HEK293T (cell line): ENCODE results near the gene FBP1.
"Not testable (repeated sequence)": the region's sequence is repeated elsewhere in the genome, so short reads cannot be mapped to it uniquely, and the experiment has no call there.

Experiments
- CTCF ChIA-PET: fragments of 350-600 bp; formaldehyde crosslinking; extraction: SDS; loops from one replicate; lab custom pipeline; 2021; ENCODE audit warnings: antibody characterized with exemption, inconsistent platforms; lab: Yijun Ruan, JAX
- POLR2A ChIA-PET: fragments of 350-600 bp; formaldehyde crosslinking; extraction: SDS; loops from one replicate; lab custom pipeline; 2020; ENCODE audit warnings: antibody characterized with exemption, inconsistent platforms; lab: Yijun Ruan, JAX
- DNase-seq: peaks from one replicate; pipeline ENCODE4 v3.0.0; 2012; ENCODE audit warnings: mixed read lengths; ENCODE audit errors: extremely low spot score
- ARNT ChIP-seq: fragments of 450-650 bp; IDR thresholded peaks from 2 replicates; pipeline ENCODE4 v1.6.1; 2017; ENCODE audit warnings: mild to moderate bottlenecking
- BHLHE40 ChIP-seq: fragments of 450-650 bp; IDR thresholded peaks from 2 replicates; pipeline ENCODE4 v1.6.1; 2016; ENCODE audit warnings: mild to moderate bottlenecking, moderate library complexity, borderline replicate concordance
- CTBP1 ChIP-seq: fragments of 450-650 bp; IDR thresholded peaks from 2 replicates; pipeline ENCODE4 v1.6.1; 2016; ENCODE audit warnings: borderline replicate concordance
- ELF4 ChIP-seq: fragments of 450-650 bp; IDR thresholded peaks from 2 replicates; pipeline ENCODE4 v1.6.1; 2017; ENCODE audit warnings: antibody characterized with exemption
- FOXA1 ChIP-seq: fragments of 450-650 bp; IDR thresholded peaks from 2 replicates; pipeline ENCODE4 v1.6.1; 2016; ENCODE audit warnings: mild to moderate bottlenecking
- FOXK2 ChIP-seq: fragments of 450-650 bp; IDR thresholded peaks from 2 replicates; pipeline ENCODE4 v1.6.1; 2016; ENCODE audit warnings: mild to moderate bottlenecking
- FOXM1 ChIP-seq: fragments of 450-650 bp; IDR thresholded peaks from 2 replicates; pipeline ENCODE4 v1.6.1; 2017; ENCODE audit warnings: mild to moderate bottlenecking, borderline replicate concordance
- HDGF ChIP-seq: fragments of 450-650 bp; IDR thresholded peaks from 2 replicates; pipeline ENCODE4 v1.6.1; 2017; ENCODE audit warnings: antibody characterized with exemption, borderline replicate concordance
- L3MBTL2 ChIP-seq: fragments of 450-650 bp; conservative IDR thresholded peaks from 2 replicates; pipeline ENCODE4 v1.6.1; 2016; ENCODE audit warnings: mild to moderate bottlenecking
- LEF1 ChIP-seq: fragments of 450-650 bp; IDR thresholded peaks from 2 replicates; pipeline ENCODE4 v1.6.1; 2017; ENCODE audit warnings: mild to moderate bottlenecking, borderline replicate concordance
- NFRKB ChIP-seq: fragments of 450-650 bp; IDR thresholded peaks from 2 replicates; pipeline ENCODE4 v1.6.1; 2016; ENCODE audit warnings: mild to moderate bottlenecking, moderate library complexity
- PKNOX1 ChIP-seq: fragments of 450-650 bp; IDR thresholded peaks from 2 replicates; pipeline ENCODE4 v1.6.1; 2016
- SP1 ChIP-seq: fragments of 450-650 bp; IDR thresholded peaks from 2 replicates; pipeline ENCODE4 v1.6.1; 2017
- SUZ12 ChIP-seq: fragments of 450-650 bp; IDR thresholded peaks from 2 replicates; pipeline ENCODE4 v1.6.1; 2016; ENCODE audit warnings: mild to moderate bottlenecking
- TARDBP ChIP-seq: fragments of 450-650 bp; IDR thresholded peaks from 2 replicates; pipeline ENCODE4 v1.6.1; 2016
- ZNF384 ChIP-seq: fragments of 450-650 bp; IDR thresholded peaks from 2 replicates; pipeline ENCODE4 v1.6.1; 2016

FBP1 gene

DNA sequence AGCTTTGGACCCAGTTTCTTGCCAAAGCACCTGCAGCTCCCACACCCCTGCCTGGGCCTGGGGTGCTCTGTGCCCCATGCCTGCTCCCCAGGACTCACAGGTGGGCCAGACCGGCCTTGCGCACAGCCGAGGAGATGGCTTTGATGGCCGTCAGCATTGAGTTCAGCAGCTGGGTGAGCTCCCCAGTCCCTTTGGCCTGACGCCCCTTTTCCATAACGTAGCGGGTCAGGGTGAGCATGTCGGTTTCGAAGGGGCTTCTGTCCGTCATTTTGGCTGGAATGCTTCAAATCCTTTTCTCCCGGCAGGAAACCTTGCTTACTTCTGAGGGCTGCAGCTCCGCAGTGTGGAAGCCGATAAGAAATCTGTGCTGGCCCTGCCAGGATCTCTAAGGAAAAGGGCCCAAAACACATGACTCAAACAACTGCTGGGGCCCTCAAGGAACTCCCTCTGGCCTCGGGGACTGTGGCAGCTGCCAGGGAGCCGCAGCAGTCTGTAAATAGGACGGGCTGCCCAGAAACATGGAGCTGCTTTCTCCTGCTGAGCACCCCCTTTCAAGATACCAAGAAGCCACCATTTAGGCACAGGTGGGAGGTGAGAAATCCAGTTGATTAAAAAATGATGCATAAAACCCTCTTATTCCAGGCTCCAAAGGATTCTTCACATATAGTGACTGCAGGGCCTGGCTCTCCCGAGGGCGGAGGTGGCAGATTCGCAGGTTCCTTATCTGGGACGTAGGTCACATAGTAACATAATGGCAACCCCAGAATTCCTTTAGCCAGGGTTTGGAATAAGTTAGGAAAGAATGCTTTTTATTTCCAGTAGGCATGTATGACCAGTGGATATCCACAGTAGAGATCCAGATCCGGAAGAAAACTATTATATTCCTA lies 45.6 kb downstream of the FBP1 start, which contains the start of gene FBP2:
Gene FBP2, minus strand, starts transcription at position 366 of the 887 bp plus-strand sequence. Its CDS starts 98 bp downstream, at position 268.
- POLR2A ChIA-PET, result no interaction called here
- DNase-seq, result no peak
- CTCF ChIA-PET, result interaction anchor here (0.6 kb wide), 1 partner anchor 321 kb away, joined by 4 read pairs; no protein-coding TSS in a partner anchor
- TF ChIP-seq ELF4 (no peak), NFRKB (no peak), BHLHE40 (no peak), FOXK2 (no peak), HDGF (no peak), ARNT (no peak), SP1 (no peak), ZNF384 (no peak), FOXA1 (no peak), SUZ12 (no peak)

DNA sequence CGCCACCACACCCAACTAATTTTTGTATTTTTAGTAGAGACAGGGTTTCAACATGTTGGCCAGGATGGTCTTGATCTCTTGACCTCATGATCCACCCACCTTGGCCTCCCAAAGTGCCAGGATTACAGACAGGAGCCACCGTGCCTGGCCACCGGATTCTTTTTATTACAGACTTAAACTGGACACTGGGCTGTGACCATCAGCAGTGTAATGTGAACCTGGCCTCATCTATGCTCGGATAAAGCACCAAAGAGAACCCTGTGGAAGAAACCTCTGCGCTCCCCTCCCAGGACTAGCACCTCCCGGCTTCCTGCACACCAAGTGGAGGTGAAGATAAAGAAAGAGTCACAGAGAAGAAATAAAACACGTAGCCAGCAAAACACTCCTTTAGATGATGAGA lies 46.6 kb downstream of the FBP1 start:
- POLR2A ChIA-PET, DNase-seq: not testable (repeated sequence)
- CTCF ChIA-PET, result interaction anchor here (0.6 to 1.0 kb wide), 2 partner anchors 11 to 38 kb away, joined by 3 to 4 read pairs; no protein-coding TSS in a partner anchor

DNA sequence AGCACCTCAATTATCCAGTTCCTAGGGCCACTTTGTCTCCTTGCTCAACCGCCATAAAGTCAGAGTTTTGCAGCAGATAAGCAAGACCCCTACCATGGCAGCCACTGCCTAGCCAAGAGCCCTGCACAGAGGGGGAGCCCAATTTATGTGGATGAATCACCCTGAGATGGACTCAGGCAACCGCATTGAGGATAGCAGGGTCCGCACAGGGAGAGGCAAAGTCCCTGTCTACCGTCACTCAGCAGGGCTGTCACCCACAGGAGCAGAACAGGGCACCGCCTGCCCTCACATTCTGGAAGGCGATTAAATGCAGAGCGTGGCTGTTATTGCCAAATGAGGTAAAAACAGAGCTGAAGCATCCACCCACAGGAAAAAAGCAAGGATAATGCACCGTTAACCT lies 47.4 kb downstream of the FBP1 start:
- no peak for TF ChIP-seq L3MBTL2
- no peak for TF ChIP-seq ELF4
- no peak for TF ChIP-seq LEF1
- no peak for TF ChIP-seq ZNF384
- POLR2A ChIA-PET, result no interaction called here
- no peak for DNase-seq
- CTCF ChIA-PET, result interaction anchor here (1.0 kb wide), 1 partner anchor 12 kb away, joined by 3 read pairs; no protein-coding TSS in a partner anchor

- POLR2A ChIA-PET, DNase-seq, CTCF ChIA-PET: not testable (repeated sequence)
These were observed 48.2 kb downstream of the FBP1 start for GRCh38 chr9:94591046-94591545.

- no peak for DNase-seq
- ChIA-PET CTCF (interaction anchor here (0.6 kb wide), 1 partner anchor 132 kb away, joined by 3 read pairs; no protein-coding TSS in a partner anchor), POLR2A (no interaction called here)
- no peak for TF ChIP-seq FOXK2
- no peak for TF ChIP-seq CTBP1
- no peak for TF ChIP-seq ELF4
- TF ChIP-seq FOXA1, result no peak
- TF ChIP-seq NFRKB, result no peak
- no peak for TF ChIP-seq ARNT
- TF ChIP-seq HDGF, result no peak
- no peak for TF ChIP-seq L3MBTL2
- no peak for TF ChIP-seq PKNOX1
- TF ChIP-seq BHLHE40, result no peak
- no peak for TF ChIP-seq ZNF384
- no peak for TF ChIP-seq LEF1
- TF ChIP-seq FOXM1, result no peak
- no peak for TF ChIP-seq SP1
- TF ChIP-seq TARDBP, result no peak
- no peak for TF ChIP-seq SUZ12
These were observed 50.6 kb downstream of the FBP1 start for GRCh38 chr9:94588681-94589080.

DNA sequence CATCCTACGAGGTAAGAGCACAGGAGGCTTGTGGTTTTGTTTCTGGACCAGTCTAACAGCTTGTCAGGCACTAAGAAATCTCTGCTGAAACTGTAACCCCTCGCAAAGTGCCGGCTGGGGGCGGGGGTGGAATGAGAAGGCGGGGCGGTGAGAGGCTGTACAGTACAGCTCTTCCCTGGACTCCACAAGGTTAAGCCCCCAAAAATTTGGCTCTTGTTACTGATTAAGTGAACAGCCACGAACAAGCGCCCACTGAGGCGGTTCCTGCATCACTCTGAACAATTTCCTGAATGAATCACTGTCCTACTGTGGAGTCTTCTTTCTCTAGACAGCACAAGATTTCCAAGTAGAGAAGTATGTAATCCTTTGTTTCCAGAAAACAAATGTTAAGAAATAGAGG lies 52.5 kb downstream of the FBP1 start:
- ChIA-PET POLR2A (no interaction called here), CTCF (interaction anchor here (0.6 kb wide), 1 partner anchor 18 kb away, joined by 10 read pairs; no protein-coding TSS in a partner anchor)
- DNase-seq, result no peak
- TF ChIP-seq LEF1 (no peak), FOXK2 (no peak), ARNT (no peak), FOXM1 (no peak), SP1 (no peak), FOXA1 (no peak), SUZ12 (no peak), ELF4 (no peak), L3MBTL2 (no peak), ZNF384 (no peak), HDGF (no peak), BHLHE40 (no peak), NFRKB (no peak), TARDBP (no peak), CTBP1 (no peak)

DNA sequence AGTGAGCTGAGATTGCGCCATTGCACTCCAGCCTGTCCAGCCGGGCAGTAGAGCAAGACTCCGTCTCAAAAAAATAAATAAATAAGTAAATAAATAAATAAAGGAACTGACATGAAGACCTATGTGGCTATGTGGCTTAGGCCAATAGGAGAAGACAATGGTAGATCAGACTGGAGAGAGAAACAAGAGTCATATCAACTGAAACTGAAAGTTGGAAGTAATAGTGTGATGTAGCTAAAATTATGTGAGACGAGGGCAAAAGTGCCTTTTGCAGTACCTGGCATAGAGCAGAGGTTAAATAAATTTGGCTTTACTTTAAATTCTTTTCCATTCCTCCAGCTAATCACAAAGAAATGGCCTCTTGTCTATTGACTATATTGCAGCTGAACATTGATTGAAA lies 53.0 kb downstream of the FBP1 start:
- TF ChIP-seq FOXK2 (no peak), TARDBP (no peak), ELF4 (no peak), HDGF (no peak), PKNOX1 (no peak), L3MBTL2 (no peak), LEF1 (no peak), BHLHE40 (no peak), SUZ12 (no peak), FOXM1 (no peak), NFRKB (no peak), ARNT (no peak), ZNF384 (no peak), SP1 (no peak), FOXA1 (no peak), CTBP1 (no peak)
- ChIA-PET CTCF (interaction anchor here (0.6 kb wide), 1 partner anchor 18 kb away, joined by 10 read pairs; no protein-coding TSS in a partner anchor), POLR2A (no interaction called here)
- DNase-seq, result no peak
